ENCODE measurements around the gene ERC2. TPM values are rescaled to one million over a fixed set of nuclear protein-coding genes. Genes with fewer than 3 reads are reported as not detected.

Gene ERC2
- total and polyA plus RNA-seq, 2 donors (not counting 3 experiments of a cell fraction or from before 2014, with no cell fraction given) = 5.6 to 15.5 TPM

- Histone ChIP-seq H3K9me1 (replicated peaks; ENCODE audit: control insufficient read depth, extremely low read depth, insufficient read depth, low read length) (no peaks in the 10 kb centered on the region), H4K20me1 (replicated peaks; ENCODE audit: control insufficient read depth, extremely low read depth, insufficient read depth, low read length) (no peaks in the 10 kb centered on the region), H3K36me3 (ENCODE audit: control insufficient read depth in 2 of 2, extremely low read depth in 1 of 2, insufficient read depth in 2 of 2, low read length in 2 of 2) (no peaks in the 10 kb centered on the region), H3K27ac (ENCODE audit: insufficient read depth, low read depth, low read length) (no peak overlapping the region), H3K4me3 (replicated peaks in 1 of 3; ENCODE audit: insufficient read depth in 1 of 3, low read depth in 1 of 3, low read length in 3 of 3) (no peak overlapping the region), H3K9ac (replicated peaks; ENCODE audit: extremely low read depth, insufficient read depth, low read length) (no peak overlapping the region), H3K4me1 (ENCODE audit: control insufficient read depth, extremely low read depth, insufficient read depth, low read length) (no peaks in the 10 kb centered on the region), H3K79me2 (ENCODE audit: control insufficient read depth, insufficient read depth, low read length) (no peaks in the 10 kb centered on the region), H2AFZ (ENCODE audit: low read depth, low read length) (no peak overlapping the region), H3K4me2 (ENCODE audit: insufficient read depth, low read length) (no peak overlapping the region), H3K27me3 (ENCODE audit: control insufficient read depth in 2 of 2, insufficient read depth in 2 of 2, low read length in 2 of 2) (no peaks in the 10 kb centered on the region), H3K9me3 (replicated peaks; ENCODE audit: control insufficient read depth, insufficient read depth, low read length) (no peaks in the 10 kb centered on the region)
- CTCF ChIA-PET = interaction anchor here (1.5 kb wide), 1 partner anchor 499 kb away, joined by 4 read pairs; no protein-coding TSS in a partner anchor
- DNase-seq (ENCODE audit: low read depth, low spot score) (no peak), FAIRE-seq (no peak)
- no peak for TF ChIP-seq FOS (IDR thresholded peaks at IDR 0.05; ENCODE audit: borderline replicate concordance, insufficient read depth, low read length)
- TF ChIP-seq POLR2AphosphoS5 (IDR thresholded peaks at IDR 0.05; ENCODE audit: insufficient read depth, low read depth, low read length) = no peak
- TF ChIP-seq EZH2 (IDR thresholded peaks at IDR 0.05; ENCODE audit: borderline replicate concordance, low read depth, low read length, severe bottlenecking) = no peak
- no peak for TF ChIP-seq GATA2 (IDR thresholded peaks at IDR 0.05; ENCODE audit: insufficient read depth, insufficient read length, low read depth, low read length)
- no peak for TF ChIP-seq JUN (IDR thresholded peaks at IDR 0.05; ENCODE audit: borderline replicate concordance, insufficient read depth, insufficient read length, low read depth)
- TF ChIP-seq MYC (IDR thresholded peaks at IDR 0.05; ENCODE audit: low read depth, low read length) = no peak
- TF ChIP-seq POLR2A (IDR thresholded peaks at IDR 0.05; ENCODE audit: low read depth, low read length) = no peak
- TF ChIP-seq MAX (IDR thresholded peaks at IDR 0.05; ENCODE audit: insufficient read depth, insufficient read length) = no peak
- no peak for TF ChIP-seq CTCF (IDR thresholded peaks at IDR 0.05; ENCODE audit: extremely low read depth in 1 of 2, insufficient read depth in 1 of 2, low read depth in 1 of 2, low read length in 2 of 2)
- BruUV-seq (replicated peaks) = no TSS peak
- POLR2A ChIA-PET = no interaction called here
- dilution Hi-C loops (cut with MboI; ENCODE audit: extremely low pct_ligation_motif_present, low sequenced_read_pairs) = no loop called here
- intact Hi-C loops (cut with micrococcal nuclease) = no loop called here
These were observed 715.4 kb downstream of the ERC2 start for GRCh38 chr3:55752911-55753310.
